CD4-positive, alpha-beta T cell treated with Interleukin-6 at 100 ng/mL for 8 hours (primary cell): ENCODE data around the gene NOTUM.

ENCODE experiments used
- DNase-seq: peaks from one replicate; pipeline ENCODE4 v3.0.0-alpha.2; 2020; ENCODE audit warnings: mixed read lengths, low spot score

NOTUM gene

GRCh38 chr17:81961087-81961511, at the start of gene NOTUM:
Gene NOTUM, minus strand, starts transcription at chr17:81961187. Its CDS starts 278 bp downstream, at chr17:81960909.
- no peak for DNase-seq

- DNase-seq: no peak
Measured at GRCh38 chr17:82009413-82009812, 48.4 kb upstream of the NOTUM start.

GRCh38 chr17:82008941-82009405, 48.0 kb upstream of the NOTUM start:
- no peak for DNase-seq

- no peak for DNase-seq
Measured at GRCh38 chr17:82008258-82008940, 47.4 kb upstream of the NOTUM start.

- DNase-seq: no peak
Measured at GRCh38 chr17:82007495-82008257, 46.7 kb upstream of the NOTUM start.

GRCh38 chr17:82007228-82007494, 46.2 kb upstream of the NOTUM start:
- no peak for DNase-seq

- no peak for DNase-seq
Measured at GRCh38 chr17:82006468-82007227, 45.7 kb upstream of the NOTUM start.

GRCh38 chr17:82005701-82006348, 44.8 kb upstream of the NOTUM start:
- DNase-seq: no peak

GRCh38 chr17:82004517-82005455, 43.8 kb upstream of the NOTUM start:
- DNase-seq: no peak

- no peak for DNase-seq
Measured at GRCh38 chr17:82003411-82004381, 42.7 kb upstream of the NOTUM start.

- no peak for DNase-seq
Measured at GRCh38 chr17:82001571-82002056, 40.6 kb upstream of the NOTUM start.

GRCh38 chr17:82000803-82001570, 40.0 kb upstream of the NOTUM start:
- no peak for DNase-seq

GRCh38 chr17:81999976-82000802, 39.2 kb upstream of the NOTUM start:
- no peak for DNase-seq

- no peak for DNase-seq
Measured at GRCh38 chr17:81999587-81999975, 38.6 kb upstream of the NOTUM start.

GRCh38 chr17:81998691-81999438, 37.9 kb upstream of the NOTUM start:
- no peak for DNase-seq

- no peak for DNase-seq
Measured at GRCh38 chr17:81998212-81998611, 37.2 kb upstream of the NOTUM start.

- DNase-seq: no peak
Measured at GRCh38 chr17:81996757-81997441, 35.9 kb upstream of the NOTUM start.
